Retinal pigment epithelial cell (primary cell): ENCODE measurements around the gene ELL2.
A peak's percentile ranks its signal among the peaks of the same experiment; 100 is the strongest.

Source experiments
- DNase-seq: peaks from one replicate; pipeline ENCODE4 v3.0.0-alpha.2; 2010; ENCODE audit warnings: low read depth
- H3K4me3 ChIP-seq: 2 replicates; pipeline ENCODE4 v1.5.1; 2011; ENCODE audit warnings: mild to moderate bottlenecking, low read length, control low read depth, moderate library complexity
- CTCF ChIP-seq: conservative IDR thresholded peaks from 2 replicates; pipeline ENCODE4 v1.5.1; 2011; ENCODE audit warnings: low read depth, low read length, control low read depth, inconsistent platforms

The ELL2 gene

DNA sequence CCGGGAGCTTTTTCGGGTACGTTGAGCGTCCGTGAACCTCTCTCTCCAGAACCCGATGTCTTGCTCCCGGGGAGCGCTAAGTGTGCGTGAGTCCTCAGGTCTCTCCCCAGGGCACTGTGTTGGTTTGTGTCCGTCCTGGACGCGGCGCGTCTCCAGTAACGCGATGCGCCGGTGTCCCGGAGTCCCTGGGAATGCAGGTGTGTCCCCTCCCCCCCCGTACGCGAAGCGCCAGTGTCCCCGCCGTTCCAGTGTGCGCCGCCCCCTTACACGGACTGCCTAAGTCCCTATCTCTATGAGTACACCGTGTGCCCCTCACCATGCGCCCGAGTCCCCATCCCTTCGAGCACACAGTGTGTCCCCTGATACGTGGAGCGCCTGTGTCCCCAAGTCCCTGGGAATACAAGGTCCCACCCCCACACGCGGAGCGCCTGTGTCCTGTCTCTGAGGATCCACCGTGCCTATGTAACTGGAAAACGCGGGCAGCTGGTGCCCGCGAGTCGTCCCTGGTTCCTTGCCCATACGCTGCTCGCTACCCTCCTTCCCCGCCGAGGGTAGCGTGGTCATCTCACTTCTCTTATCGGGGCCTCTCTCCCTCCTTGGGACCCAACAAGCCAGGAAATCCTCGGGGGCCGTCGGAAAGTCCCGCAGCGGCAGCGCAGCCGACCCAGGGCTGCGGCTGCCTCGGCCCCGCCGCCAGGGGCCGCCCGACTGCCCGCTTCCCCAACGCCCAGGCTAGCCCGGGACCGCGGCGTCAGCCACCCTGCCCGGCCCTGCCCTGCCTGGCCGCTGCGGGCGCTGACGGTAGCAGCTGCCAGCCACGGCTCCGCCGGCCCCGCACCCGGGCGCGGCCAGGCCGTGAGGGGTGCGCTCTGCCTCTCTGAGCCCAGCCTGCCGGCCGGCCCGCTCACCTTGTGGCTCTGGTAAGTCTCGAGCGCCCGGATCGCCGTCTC lies 709 bp downstream of the ELL2 start:
- DNase-seq = no peak
- H3K4me3 ChIP-seq = peak overlapping the region; percentile 97
- peak; percentile 55 for TF ChIP-seq CTCF

DNA sequence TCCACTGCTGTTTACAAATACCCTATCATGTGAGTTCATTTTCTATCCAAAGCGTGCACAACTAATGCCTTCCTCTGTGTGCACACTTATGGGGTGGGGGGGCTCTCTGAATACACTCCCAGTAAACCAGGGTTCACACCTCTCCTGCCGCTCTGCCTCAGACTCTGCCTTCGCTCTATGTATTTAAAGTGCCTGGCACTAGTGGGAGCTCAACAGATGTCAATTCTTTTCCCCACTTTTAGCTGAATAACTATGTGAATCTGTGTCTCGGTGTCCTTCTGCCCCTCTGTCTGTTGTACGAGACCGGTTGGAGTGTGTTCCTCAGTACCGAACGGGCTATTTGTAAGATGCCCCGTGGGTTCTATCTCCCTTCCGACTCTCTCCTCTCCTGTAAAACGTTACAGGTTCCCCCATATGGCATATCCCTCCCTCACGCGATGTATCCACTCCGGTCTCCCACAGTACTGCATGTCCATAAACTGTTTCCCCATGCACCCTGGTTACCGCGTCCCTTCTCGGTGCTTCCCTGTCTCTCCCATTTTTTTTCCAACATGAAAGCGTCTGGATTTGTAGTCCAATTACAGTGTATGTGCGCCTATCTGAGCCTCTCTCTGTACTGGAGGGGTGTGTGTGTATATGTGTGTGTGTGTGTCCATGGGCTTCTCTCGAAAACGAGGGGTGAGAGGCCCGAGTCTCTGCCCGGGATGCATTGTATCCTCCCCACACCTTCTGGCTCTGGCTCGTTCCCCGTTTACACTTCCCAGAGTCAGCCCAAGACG lies 1.6 kb downstream of the ELL2 start:
- peak overlapping the region; percentile 97 for H3K4me3 ChIP-seq
- TF ChIP-seq CTCF = no peak
- no peak for DNase-seq

DNA sequence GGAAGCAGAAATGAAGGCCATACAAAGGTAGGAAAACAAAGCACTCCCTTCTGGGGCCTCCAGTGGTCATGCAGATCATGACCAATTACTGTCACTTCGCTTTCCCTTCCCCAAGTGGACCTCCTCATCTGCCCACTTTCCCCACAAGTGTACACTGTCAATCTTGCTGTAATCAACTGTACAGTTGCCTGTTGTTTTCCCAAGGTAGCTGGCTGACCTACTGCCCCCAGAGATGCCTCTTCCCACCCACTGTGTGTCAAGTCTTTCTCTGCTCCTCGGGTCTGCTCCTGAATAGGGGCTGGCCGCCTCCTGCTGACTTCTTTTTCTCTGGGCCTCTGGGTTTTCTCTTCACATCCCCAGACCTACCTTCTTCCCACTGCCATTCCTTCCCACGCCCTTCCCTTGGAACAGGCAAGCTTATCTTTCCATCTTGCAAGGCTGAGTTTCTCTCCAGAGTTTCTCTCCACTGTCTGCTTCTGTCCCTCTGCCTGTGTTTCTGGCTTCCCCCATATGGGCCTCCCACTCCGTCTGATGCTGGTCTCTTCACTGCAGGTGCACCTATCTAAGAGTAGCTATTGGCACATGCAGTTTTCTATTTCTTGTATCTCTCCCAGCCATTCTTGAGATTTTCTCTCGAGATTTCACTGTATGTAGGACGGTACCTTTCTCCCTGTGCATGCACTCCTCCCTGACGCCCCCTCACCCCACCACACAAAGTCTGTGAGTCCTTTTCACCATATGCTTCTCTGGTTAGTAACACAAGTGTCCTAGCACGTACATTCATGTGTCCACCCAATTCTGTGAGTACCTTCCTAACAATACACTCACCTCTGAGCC lies 2.4 kb downstream of the ELL2 start:
- H3K4me3 ChIP-seq = peak overlapping the region; percentile 97
- DNase-seq = no peak
- no peak for TF ChIP-seq CTCF

DNA sequence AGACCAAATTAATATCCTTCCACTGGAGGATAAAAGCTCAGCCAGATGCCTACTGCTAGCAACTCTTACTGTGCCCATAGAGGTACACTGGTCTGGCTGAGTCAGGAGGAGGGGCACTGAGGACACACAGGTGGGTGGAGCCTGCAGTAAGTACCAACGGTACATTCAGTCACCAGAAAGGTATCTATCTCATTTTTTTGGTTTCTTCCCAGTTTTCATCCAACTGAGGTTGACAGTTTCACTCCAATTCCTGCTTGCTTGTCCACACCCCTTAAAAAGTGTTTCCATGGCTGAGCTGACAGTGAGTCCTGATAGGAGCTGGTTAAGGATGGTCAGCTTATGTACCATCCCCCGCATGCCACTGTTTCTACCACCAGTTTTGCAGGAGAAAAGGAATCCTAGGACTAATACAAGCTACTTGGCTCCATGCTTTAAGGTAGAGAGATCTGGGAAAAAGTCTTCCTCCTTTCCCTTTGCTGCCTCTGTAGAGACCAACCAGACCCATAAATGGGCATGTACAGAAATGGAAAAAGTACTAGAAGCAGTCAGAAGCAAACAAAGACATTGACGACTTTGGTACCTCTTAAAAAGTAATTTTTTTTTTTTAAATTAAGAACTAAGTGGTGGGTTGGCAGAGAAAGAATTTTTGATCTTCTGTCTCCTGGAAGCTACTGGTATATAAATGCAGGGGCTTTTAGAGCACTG lies 3.2 kb downstream of the ELL2 start:
- H3K4me3 ChIP-seq = peak overlapping the region; percentile 97
- no peak for TF ChIP-seq CTCF
- no peak for DNase-seq

DNA sequence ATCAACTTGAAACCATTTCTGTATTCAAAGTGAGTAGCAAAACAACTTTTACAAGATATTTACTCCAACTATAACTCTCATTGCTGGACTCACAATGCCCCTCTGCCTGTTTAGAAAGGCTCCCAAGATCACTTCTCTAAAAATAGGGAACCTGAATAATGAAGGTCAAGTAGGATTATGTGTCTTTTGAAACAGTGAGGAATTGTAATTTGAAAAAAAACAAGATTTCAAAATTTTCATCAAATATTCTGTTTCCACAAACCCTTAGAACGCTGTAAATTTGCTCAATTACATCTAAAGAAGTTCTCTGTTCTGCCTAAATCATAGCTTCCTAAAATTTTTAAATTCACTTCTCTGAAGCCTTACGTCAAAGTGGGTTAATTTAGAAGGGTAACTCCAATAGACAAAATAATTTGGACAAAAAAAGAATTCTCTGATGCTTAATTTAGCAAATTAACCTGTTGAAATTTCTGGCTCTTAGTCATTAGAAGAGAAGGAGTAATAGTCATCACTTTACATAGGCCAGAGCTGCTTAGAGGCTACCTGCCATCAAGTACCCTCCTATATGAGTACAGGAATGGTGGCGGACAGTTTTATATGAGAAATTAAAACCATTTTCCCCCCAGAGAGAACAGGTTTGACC lies 4.0 kb downstream of the ELL2 start:
- TF ChIP-seq CTCF = no peak
- peak overlapping the region; percentile 97 for H3K4me3 ChIP-seq
- DNase-seq = no peak

DNA sequence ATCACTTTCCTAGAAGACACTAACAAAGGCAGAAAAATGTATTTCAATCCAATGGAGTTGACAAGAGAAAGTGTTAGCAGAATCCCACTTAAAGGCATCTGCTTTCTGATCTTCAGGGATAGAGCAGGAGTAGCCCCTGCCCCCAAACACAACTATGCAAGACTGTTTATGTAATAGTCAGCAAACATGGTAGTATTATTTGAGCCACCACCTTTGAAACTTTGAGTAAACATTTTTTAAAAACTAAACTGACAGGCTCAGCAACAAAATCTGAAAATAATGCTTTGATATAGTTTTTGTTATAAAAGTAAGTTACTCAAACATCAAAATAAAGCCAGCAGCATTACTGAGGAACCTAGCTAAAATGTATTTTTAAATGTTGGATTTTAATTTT lies 4.8 kb downstream of the ELL2 start:
- TF ChIP-seq CTCF = no peak
- DNase-seq = no peak
- H3K4me3 ChIP-seq = no peak overlapping the region
